Measurements from ENCODE around the gene KCTD17. TPM values are rescaled to one million over a fixed set of nuclear protein-coding genes. Genes with fewer than 3 reads are reported as not detected.

KCTD17 gene
- total and polyA plus RNA-seq, 9 donors, result 10.6 to 22.1 (median 19.1) TPM

GRCh38 chr22:37027556-37027955 lies 24.0 kb upstream of the KCTD17 start:
- H3K9me3 ChIP-seq (replicated peaks; ENCODE audit: control insufficient read depth, low read depth, low read length), result no peaks in the 10 kb centered on the region
- no peak for DNase-seq
- H3K4me1 ChIP-seq (ENCODE audit: control insufficient read depth, insufficient read depth, low read length), result peaks cover 2% of the 10 kb centered on the region
- WGBS (ENCODE audit: insufficient coverage), result 81% methylated on average over 5 of the region's 7 CpGs
- no peaks in the 10 kb centered on the region for H3K27me3 ChIP-seq (ENCODE audit: control insufficient read depth, insufficient read depth, low read length)
- H3K4me3 ChIP-seq (ENCODE audit: low read length), result no peak overlapping the region
- H3K27ac ChIP-seq (ENCODE audit: low read length), result no peak overlapping the region
- H3K36me3 ChIP-seq (ENCODE audit: control insufficient read depth, insufficient read depth, low read length), result peaks cover 71% of the 10 kb centered on the region

DNA sequence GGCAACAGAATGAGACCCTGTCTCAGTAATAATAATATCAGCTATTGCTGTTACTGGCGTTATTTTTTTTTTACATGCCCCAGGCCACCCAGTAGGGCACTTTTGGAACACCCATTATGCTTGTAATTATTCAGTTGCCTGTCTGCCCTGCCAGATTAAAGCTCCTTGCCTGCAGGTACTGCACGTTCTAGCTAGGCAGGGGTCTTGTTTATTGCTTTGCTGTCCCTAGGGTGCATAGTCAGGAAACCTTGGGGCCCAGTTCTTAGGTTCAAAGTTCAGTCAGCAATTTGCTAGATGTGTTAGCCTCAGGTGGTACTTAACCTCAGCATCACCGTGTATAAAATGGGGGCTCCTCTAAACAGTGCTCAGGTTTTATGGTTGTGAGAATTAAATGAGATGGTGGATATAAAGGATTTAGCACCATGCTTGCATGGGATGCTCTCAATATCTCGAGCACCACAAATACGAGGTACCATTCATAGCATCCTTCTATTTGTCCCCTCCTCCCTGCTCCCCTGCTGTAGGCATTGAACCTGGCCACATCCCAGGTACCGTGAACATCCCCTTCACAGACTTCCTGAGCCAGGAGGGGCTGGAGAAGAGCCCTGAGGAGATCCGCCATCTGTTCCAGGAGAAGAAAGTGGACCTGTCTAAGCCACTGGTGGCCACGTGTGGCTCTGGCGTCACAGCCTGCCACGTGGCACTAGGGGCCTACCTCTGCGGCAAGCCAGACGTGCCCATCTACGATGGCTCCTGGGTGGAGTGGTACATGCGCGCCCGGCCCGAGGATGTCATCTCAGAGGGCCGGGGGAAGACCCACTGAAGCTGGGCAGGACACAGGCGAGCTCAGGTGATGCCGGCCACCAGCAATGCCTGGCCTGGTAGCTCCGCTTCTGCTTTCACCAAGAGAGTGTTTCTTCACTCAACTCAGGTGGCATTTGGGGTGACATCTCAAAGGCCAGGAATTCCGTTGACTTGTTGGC lies 22.6 kb upstream of the KCTD17 start:
- Histone ChIP-seq H3K36me3 (ENCODE audit: control insufficient read depth, insufficient read depth, low read length) (peaks cover 62% of the 10 kb centered on the region), H3K9me3 (replicated peaks; ENCODE audit: control insufficient read depth, low read depth, low read length) (no peaks in the 10 kb centered on the region), H3K4me3 (ENCODE audit: low read length) (no peak overlapping the region), H3K4me1 (ENCODE audit: control insufficient read depth, insufficient read depth, low read length) (peaks cover 2% of the 10 kb centered on the region), H3K27ac (ENCODE audit: low read length) (no peak overlapping the region), H3K27me3 (ENCODE audit: control insufficient read depth, insufficient read depth, low read length) (no peaks in the 10 kb centered on the region)
- no peak for DNase-seq
- 90% methylated on average over 18 of the region's 22 CpGs for WGBS (ENCODE audit: insufficient coverage)

GRCh38 chr22:37030560-37031281 lies 20.8 kb upstream of the KCTD17 start:
- H3K36me3 ChIP-seq (ENCODE audit: control insufficient read depth, insufficient read depth, low read length), result peaks cover 46% of the 10 kb centered on the region
- DNase-seq, result no peak
- H3K27me3 ChIP-seq (ENCODE audit: control insufficient read depth, insufficient read depth, low read length), result no peaks in the 10 kb centered on the region
- WGBS (ENCODE audit: insufficient coverage), result 65% methylated on average over 10 of the region's 14 CpGs
- no peak overlapping the region for H3K27ac ChIP-seq (ENCODE audit: low read length)
- H3K9me3 ChIP-seq (replicated peaks; ENCODE audit: control insufficient read depth, low read depth, low read length), result no peaks in the 10 kb centered on the region
- no peaks in the 10 kb centered on the region for H3K4me1 ChIP-seq (ENCODE audit: control insufficient read depth, insufficient read depth, low read length)
- H3K4me3 ChIP-seq (ENCODE audit: low read length), result no peak overlapping the region

GRCh38 chr22:37032134-37032534 lies 19.4 kb upstream of the KCTD17 start:
- H3K27me3 ChIP-seq (ENCODE audit: control insufficient read depth, insufficient read depth, low read length), result peaks cover 3% of the 10 kb centered on the region
- no peak overlapping the region for H3K4me3 ChIP-seq (ENCODE audit: low read length)
- peaks cover 33% of the 10 kb centered on the region for H3K36me3 ChIP-seq (ENCODE audit: control insufficient read depth, insufficient read depth, low read length)
- 38% methylated on average over 1 of the region's 2 CpGs for WGBS (ENCODE audit: insufficient coverage)
- H3K4me1 ChIP-seq (ENCODE audit: control insufficient read depth, insufficient read depth, low read length), result no peaks in the 10 kb centered on the region
- no peak for DNase-seq
- H3K9me3 ChIP-seq (replicated peaks; ENCODE audit: control insufficient read depth, low read depth, low read length), result no peaks in the 10 kb centered on the region
- H3K27ac ChIP-seq (ENCODE audit: low read length), result no peak overlapping the region

GRCh38 chr22:37032535-37033460 lies 18.7 kb upstream of the KCTD17 start:
- Histone ChIP-seq H3K9me3 (replicated peaks; ENCODE audit: control insufficient read depth, low read depth, low read length) (no peaks in the 10 kb centered on the region), H3K4me3 (ENCODE audit: low read length) (no peak overlapping the region), H3K27me3 (ENCODE audit: control insufficient read depth, insufficient read depth, low read length) (peaks cover 10% of the 10 kb centered on the region), H3K36me3 (ENCODE audit: control insufficient read depth, insufficient read depth, low read length) (peaks cover 26% of the 10 kb centered on the region), H3K27ac (ENCODE audit: low read length) (no peak overlapping the region), H3K4me1 (ENCODE audit: control insufficient read depth, insufficient read depth, low read length) (peaks cover under 1% of the 10 kb centered on the region)
- no peak for DNase-seq
- WGBS (ENCODE audit: insufficient coverage), result 44% methylated on average over 15 of the region's 18 CpGs

GRCh38 chr22:37033605-37034430 lies 17.7 kb upstream of the KCTD17 start:
- no peak overlapping the region for H3K27ac ChIP-seq (ENCODE audit: low read length)
- 80% methylated on average over 17 of the region's 23 CpGs for WGBS (ENCODE audit: insufficient coverage)
- peaks cover 23% of the 10 kb centered on the region for H3K36me3 ChIP-seq (ENCODE audit: control insufficient read depth, insufficient read depth, low read length)
- H3K4me3 ChIP-seq (ENCODE audit: low read length), result no peak overlapping the region
- peaks cover 2% of the 10 kb centered on the region for H3K4me1 ChIP-seq (ENCODE audit: control insufficient read depth, insufficient read depth, low read length)
- peaks cover 10% of the 10 kb centered on the region for H3K27me3 ChIP-seq (ENCODE audit: control insufficient read depth, insufficient read depth, low read length)
- no peaks in the 10 kb centered on the region for H3K9me3 ChIP-seq (replicated peaks; ENCODE audit: control insufficient read depth, low read depth, low read length)
- DNase-seq, result no peak

DNA sequence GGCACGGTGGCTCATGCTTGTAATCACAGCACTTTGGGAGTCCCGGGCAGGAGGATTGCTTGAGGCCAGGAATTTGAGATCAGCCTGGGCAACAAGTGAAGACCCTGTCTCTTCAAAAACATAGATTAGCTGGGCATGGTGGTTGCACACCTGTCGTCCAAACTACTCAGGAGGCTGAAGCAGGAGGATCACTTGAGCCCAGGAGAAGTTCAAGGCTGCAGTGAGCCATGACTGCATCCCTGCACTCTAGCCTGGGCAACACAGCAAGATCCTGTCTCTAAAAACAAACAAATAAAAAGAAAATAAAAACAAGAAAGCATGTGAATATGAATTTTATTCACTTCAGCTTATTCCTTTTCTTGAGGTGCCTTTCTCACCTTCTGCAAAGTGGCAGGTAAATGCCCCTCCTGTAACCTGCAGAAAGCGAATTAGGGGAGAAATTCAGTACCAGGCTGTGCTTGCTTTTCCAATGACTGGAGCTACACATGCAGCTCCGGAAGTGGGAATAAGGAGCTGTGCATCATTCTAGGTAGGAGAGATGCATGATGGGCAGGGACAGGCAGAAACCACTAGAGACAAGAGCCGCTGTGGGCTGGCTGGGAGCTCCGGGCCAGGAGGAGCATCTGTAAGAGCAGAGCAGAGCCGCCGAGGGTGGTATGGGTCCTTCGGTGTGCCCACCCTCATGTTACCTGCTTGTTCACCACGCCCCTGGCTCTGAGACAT lies 14.7 kb upstream of the KCTD17 start:
- DNase-seq, result no peak
- Histone ChIP-seq H3K27ac (ENCODE audit: low read length) (no peak overlapping the region), H3K9me3 (replicated peaks; ENCODE audit: control insufficient read depth, low read depth, low read length) (no peaks in the 10 kb centered on the region), H3K27me3 (ENCODE audit: control insufficient read depth, insufficient read depth, low read length) (peaks cover 10% of the 10 kb centered on the region), H3K4me1 (ENCODE audit: control insufficient read depth, insufficient read depth, low read length) (peaks cover 2% of the 10 kb centered on the region), H3K4me3 (ENCODE audit: low read length) (no peak overlapping the region), H3K36me3 (ENCODE audit: control insufficient read depth, insufficient read depth, low read length) (no peaks in the 10 kb centered on the region)
- 77% methylated on average over 11 of the region's 11 CpGs for WGBS (ENCODE audit: insufficient coverage)

- Histone ChIP-seq H3K9me3 (replicated peaks; ENCODE audit: control insufficient read depth, low read depth, low read length) (no peaks in the 10 kb centered on the region), H3K4me3 (ENCODE audit: low read length) (no peak overlapping the region), H3K27me3 (ENCODE audit: control insufficient read depth, insufficient read depth, low read length) (peaks cover 10% of the 10 kb centered on the region), H3K4me1 (ENCODE audit: control insufficient read depth, insufficient read depth, low read length) (peaks cover 2% of the 10 kb centered on the region), H3K36me3 (ENCODE audit: control insufficient read depth, insufficient read depth, low read length) (no peaks in the 10 kb centered on the region), H3K27ac (ENCODE audit: low read length) (no peak overlapping the region)
- 48% methylated on average over 10 of the region's 14 CpGs for WGBS (ENCODE audit: insufficient coverage)
- no peak for DNase-seq
These were observed 13.9 kb upstream of the KCTD17 start for GRCh38 chr22:37037669-37038068.

- no peaks in the 10 kb centered on the region for H3K9me3 ChIP-seq (replicated peaks; ENCODE audit: control insufficient read depth, low read depth, low read length)
- peaks cover 14% of the 10 kb centered on the region for H3K27me3 ChIP-seq (ENCODE audit: control insufficient read depth, insufficient read depth, low read length)
- H3K27ac ChIP-seq (ENCODE audit: low read length), result no peak overlapping the region
- peaks cover 18% of the 10 kb centered on the region for H3K4me1 ChIP-seq (ENCODE audit: control insufficient read depth, insufficient read depth, low read length)
- WGBS (ENCODE audit: insufficient coverage), result no CpG with 5 or more reads among the region's 2 CpGs
- H3K36me3 ChIP-seq (ENCODE audit: control insufficient read depth, insufficient read depth, low read length), result no peaks in the 10 kb centered on the region
- peak; percentile 31 for DNase-seq
- no peak overlapping the region for H3K4me3 ChIP-seq (ENCODE audit: low read length)
These were observed 12.1 kb upstream of the KCTD17 start for GRCh38 chr22:37039466-37039865.
